HepG2 (cell line): Measurements from ENCODE around the gene LRRC45. TPM values are rescaled to one million over a fixed set of nuclear protein-coding genes. Genes with fewer than 3 reads are reported as not detected.

ENCODE experiments used
- DPF2 ChIP-seq: sonication (generic); formaldehyde crosslinking; IDR thresholded peaks from 2 replicates; pipeline ENCODE4 v1.4.0; 2020; ENCODE audit warnings: mild to moderate bottlenecking, low read depth, missing genetic modification reagents, borderline replicate concordance
- ETV6 ChIP-seq: sonication (generic); formaldehyde crosslinking; conservative IDR thresholded peaks from 2 replicates; pipeline ENCODE4 v1.4.0; 2020; ENCODE audit warnings: missing genetic modification reagents
- HNRNPLL ChIP-seq: fragments of 200-400 bp; formaldehyde crosslinking; IDR thresholded peaks from 2 replicates; pipeline ENCODE4 v1.6.1; 2017; ENCODE audit warnings: mild to moderate bottlenecking, low read depth, low read length; ENCODE audit not compliant: poor library complexity, severe bottlenecking
- IKZF1 ChIP-seq: fragments of 450-650 bp; IDR thresholded peaks from 2 replicates; pipeline ENCODE4 v1.7.1; 2016
- IRF2 ChIP-seq: IDR thresholded peaks from 2 replicates; pipeline ENCODE4 v1.6.1; 2018; ENCODE audit warnings: missing genetic modification reagents, missing compliant biosample characterization
- KMT2A ChIP-seq: sonication (generic); formaldehyde crosslinking; IDR thresholded peaks from 2 replicates; pipeline ENCODE4 v1.4.0; 2020; ENCODE audit warnings: missing genetic modification reagents
- MTA3 ChIP-seq: sonication (generic); formaldehyde crosslinking; IDR thresholded peaks from 2 replicates; pipeline ENCODE4 v1.4.0; 2020; ENCODE audit warnings: missing genetic modification reagents
- SPEN ChIP-seq: sonication (generic); formaldehyde crosslinking; IDR thresholded peaks from 2 replicates; pipeline ENCODE4 v1.5.1; 2020; ENCODE audit warnings: low read depth, mild to moderate bottlenecking, missing genetic modification reagents
- TARDBP ChIP-seq: sonication (generic); formaldehyde crosslinking; IDR thresholded peaks from 2 replicates; pipeline ENCODE4 v1.8.0; 2022; ENCODE audit warnings: mild to moderate bottlenecking, missing genetic modification reagents
- TP53 ChIP-seq: sonication (generic); formaldehyde crosslinking; conservative IDR thresholded peaks from 2 replicates; pipeline ENCODE4 v1.4.0; 2020; ENCODE audit warnings: missing genetic modification reagents
- ZFP41 ChIP-seq: sonication (generic); formaldehyde crosslinking; IDR thresholded peaks from 2 replicates; pipeline ENCODE4 v1.4.0; 2020; ENCODE audit warnings: mild to moderate bottlenecking, missing genetic modification reagents, borderline replicate concordance
- ZNF12 ChIP-seq: sonication (generic); formaldehyde crosslinking; IDR thresholded peaks from 2 replicates; pipeline ENCODE4 v1.5.0; 2020; ENCODE audit warnings: missing genetic modification reagents
- ZNF549 ChIP-seq: sonication (generic); formaldehyde crosslinking; IDR thresholded peaks from 2 replicates; pipeline ENCODE4 v1.5.0; 2020; ENCODE audit warnings: missing genetic modification reagents
- ZNF644 ChIP-seq: IDR thresholded peaks from 2 replicates; pipeline ENCODE4 v1.6.1; 2016; ENCODE audit warnings: low read depth
- ZNF775 ChIP-seq: sonication (generic); formaldehyde crosslinking; IDR thresholded peaks from 2 replicates; pipeline ENCODE4 v1.4.0; 2020; ENCODE audit warnings: missing genetic modification reagents, mild to moderate bottlenecking, moderate library complexity, borderline replicate concordance
- ZNF790 ChIP-seq: sonication (generic); formaldehyde crosslinking; IDR thresholded peaks from 2 replicates; pipeline ENCODE4 v1.8.0; 2022; ENCODE audit warnings: missing genetic modification reagents, mild to moderate bottlenecking, borderline replicate concordance
- polyA plus RNA-seq, 8 experiments: library from polyadenylated mRNA; depleted of rRNA in 3 of 8; stranded (reverse) in 7 of 8; unstranded in 1 of 8; fragments of >200 nt; fragmentation: Illumina TruSeq in 4 of 8; extraction: Trizol in 4 of 8; gene quantifications; 2 replicates each; pipeline versions ENCODE4 v1.2.1 to v1.2.3, GENCODE V29; 2011 to 2016; ENCODE audit warnings: low read depth in 4 of 8, missing spikeins in 1 of 8, mixed read lengths in 1 of 8; ENCODE audit not compliant: insufficient read depth in 1 of 8
- total RNA-seq, 5 experiments: library from RNA; depleted of rRNA; stranded (reverse); fragments of >200 nt; fragmentation: Illumina TruSeq; extraction: Trizol; gene quantifications; 2 replicates each; pipeline ENCODE4 v1.2.3, GENCODE V29; 2016; ENCODE audit warnings: low read depth in 1 of 5
- TF ChIP-seq, protein P1 (sequence below): fragments of 450-650 bp; IDR thresholded peaks from 2 replicates; pipeline ENCODE4 v1.6.1; 2017
- TF ChIP-seq, protein P2 (sequence below): sonication (generic); formaldehyde crosslinking; IDR thresholded peaks from 2 replicates; pipeline ENCODE4 v1.4.0; 2020; ENCODE audit warnings: missing genetic modification reagents
- TF ChIP-seq, protein P3 (sequence below): sonication (generic); formaldehyde crosslinking; IDR thresholded peaks from 2 replicates; pipeline ENCODE4 v1.5.1; 2020; ENCODE audit warnings: missing genetic modification reagents, mild to moderate bottlenecking, borderline replicate concordance
- TF ChIP-seq, protein P4 (sequence below): sonication (generic); formaldehyde crosslinking; IDR thresholded peaks from 2 replicates; pipeline ENCODE4 v1.8.0; 2022; ENCODE audit warnings: mild to moderate bottlenecking, missing genetic modification reagents, moderate library complexity
- TF ChIP-seq, protein P5 (sequence below): IDR thresholded peaks from 2 replicates; pipeline ENCODE4 v1.6.1; 2012; ENCODE audit warnings: inconsistent platforms

LRRC45 gene
- total and polyA plus RNA-seq, 2 of the 13 experiments (the other 11 are each of a cell fraction or from before 2014, with no cell fraction given) = 11.6 to 48.1 TPM

DNA sequence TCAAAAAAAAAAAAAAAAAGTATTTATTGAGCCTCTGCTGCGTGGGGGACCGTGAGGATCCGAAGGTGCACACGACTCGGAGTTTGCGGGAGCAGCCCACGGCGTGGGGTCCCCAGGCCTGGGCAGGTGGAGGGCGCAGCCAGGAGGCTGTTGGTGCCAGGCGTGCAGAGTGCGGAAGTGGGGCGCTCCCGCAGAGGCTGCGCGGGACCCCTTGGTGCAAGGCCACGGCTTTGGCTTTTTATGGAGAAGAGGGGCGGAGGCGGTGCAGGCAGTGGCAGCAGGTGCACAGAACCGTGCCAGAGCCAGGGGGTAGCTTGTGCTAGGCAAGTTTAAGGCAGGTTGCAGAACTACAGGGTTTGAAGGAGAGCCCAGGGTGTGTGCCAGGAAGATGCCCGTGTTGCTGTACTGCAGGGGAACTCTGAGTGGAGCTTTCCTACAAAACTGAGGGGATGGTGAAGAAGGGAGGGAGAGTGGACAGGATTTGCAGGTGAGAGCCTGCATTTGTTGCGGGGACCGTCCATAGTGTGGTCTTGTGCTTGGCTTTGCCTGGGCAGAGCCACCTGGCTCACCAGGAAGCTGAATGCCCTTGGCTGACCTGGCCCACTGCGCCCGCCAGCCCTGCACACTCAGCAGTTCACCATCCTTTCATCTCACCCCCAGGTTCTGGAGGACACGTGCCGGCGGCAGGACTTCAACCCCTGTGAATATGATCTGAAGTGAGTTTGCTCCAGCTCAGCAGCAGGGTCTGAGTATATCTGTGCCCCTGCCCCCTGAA, 44.4 kb upstream of the LRRC45 start (continued):
- TF ChIP-seq, protein P1, sequence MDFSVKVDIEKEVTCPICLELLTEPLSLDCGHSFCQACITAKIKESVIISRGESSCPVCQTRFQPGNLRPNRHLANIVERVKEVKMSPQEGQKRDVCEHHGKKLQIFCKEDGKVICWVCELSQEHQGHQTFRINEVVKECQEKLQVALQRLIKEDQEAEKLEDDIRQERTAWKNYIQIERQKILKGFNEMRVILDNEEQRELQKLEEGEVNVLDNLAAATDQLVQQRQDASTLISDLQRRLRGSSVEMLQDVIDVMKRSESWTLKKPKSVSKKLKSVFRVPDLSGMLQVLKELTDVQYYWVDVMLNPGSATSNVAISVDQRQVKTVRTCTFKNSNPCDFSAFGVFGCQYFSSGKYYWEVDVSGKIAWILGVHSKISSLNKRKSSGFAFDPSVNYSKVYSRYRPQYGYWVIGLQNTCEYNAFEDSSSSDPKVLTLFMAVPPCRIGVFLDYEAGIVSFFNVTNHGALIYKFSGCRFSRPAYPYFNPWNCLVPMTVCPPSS = no peak
- TF ChIP-seq IRF2 (CRISPR knock-in tag) = no peak
- TF ChIP-seq DPF2 (CRISPR knock-in tag) = no peak
- TF ChIP-seq, protein P2, sequence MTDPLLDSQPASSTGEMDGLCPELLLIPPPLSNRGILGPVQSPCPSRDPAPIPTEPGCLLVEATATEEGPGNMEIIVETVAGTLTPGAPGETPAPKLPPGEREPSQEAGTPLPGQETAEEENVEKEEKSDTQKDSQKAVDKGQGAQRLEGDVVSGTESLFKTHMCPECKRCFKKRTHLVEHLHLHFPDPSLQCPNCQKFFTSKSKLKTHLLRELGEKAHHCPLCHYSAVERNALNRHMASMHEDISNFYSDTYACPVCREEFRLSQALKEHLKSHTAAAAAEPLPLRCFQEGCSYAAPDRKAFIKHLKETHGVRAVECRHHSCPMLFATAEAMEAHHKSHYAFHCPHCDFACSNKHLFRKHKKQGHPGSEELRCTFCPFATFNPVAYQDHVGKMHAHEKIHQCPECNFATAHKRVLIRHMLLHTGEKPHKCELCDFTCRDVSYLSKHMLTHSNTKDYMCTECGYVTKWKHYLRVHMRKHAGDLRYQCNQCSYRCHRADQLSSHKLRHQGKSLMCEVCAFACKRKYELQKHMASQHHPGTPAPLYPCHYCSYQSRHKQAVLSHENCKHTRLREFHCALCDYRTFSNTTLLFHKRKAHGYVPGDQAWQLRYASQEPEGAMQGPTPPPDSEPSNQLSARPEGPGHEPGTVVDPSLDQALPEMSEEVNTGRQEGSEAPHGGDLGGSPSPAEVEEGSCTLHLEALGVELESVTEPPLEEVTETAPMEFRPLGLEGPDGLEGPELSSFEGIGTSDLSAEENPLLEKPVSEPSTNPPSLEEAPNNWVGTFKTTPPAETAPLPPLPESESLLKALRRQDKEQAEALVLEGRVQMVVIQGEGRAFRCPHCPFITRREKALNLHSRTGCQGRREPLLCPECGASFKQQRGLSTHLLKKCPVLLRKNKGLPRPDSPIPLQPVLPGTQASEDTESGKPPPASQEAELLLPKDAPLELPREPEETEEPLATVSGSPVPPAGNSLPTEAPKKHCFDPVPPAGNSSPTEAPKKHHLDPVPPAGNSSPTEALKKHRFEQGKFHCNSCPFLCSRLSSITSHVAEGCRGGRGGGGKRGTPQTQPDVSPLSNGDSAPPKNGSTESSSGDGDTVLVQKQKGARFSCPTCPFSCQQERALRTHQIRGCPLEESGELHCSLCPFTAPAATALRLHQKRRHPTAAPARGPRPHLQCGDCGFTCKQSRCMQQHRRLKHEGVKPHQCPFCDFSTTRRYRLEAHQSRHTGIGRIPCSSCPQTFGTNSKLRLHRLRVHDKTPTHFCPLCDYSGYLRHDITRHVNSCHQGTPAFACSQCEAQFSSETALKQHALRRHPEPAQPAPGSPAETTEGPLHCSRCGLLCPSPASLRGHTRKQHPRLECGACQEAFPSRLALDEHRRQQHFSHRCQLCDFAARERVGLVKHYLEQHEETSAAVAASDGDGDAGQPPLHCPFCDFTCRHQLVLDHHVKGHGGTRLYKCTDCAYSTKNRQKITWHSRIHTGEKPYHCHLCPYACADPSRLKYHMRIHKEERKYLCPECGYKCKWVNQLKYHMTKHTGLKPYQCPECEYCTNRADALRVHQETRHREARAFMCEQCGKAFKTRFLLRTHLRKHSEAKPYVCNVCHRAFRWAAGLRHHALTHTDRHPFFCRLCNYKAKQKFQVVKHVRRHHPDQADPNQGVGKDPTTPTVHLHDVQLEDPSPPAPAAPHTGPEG (CRISPR knock-in tag) = no peak
- no peak for TF ChIP-seq KMT2A (CRISPR knock-in tag)
- no peak for TF ChIP-seq ZNF549 (CRISPR knock-in tag)
- TF ChIP-seq, protein P3, sequence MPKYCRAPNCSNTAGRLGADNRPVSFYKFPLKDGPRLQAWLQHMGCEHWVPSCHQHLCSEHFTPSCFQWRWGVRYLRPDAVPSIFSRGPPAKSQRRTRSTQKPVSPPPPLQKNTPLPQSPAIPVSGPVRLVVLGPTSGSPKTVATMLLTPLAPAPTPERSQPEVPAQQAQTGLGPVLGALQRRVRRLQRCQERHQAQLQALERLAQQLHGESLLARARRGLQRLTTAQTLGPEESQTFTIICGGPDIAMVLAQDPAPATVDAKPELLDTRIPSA (CRISPR knock-in tag) = no peak
- TF ChIP-seq, protein P4, sequence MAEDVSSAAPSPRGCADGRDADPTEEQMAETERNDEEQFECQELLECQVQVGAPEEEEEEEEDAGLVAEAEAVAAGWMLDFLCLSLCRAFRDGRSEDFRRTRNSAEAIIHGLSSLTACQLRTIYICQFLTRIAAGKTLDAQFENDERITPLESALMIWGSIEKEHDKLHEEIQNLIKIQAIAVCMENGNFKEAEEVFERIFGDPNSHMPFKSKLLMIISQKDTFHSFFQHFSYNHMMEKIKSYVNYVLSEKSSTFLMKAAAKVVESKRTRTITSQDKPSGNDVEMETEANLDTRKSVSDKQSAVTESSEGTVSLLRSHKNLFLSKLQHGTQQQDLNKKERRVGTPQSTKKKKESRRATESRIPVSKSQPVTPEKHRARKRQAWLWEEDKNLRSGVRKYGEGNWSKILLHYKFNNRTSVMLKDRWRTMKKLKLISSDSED = no peak
- no peak for TF ChIP-seq ZNF12 (CRISPR knock-in tag)
- no peak for TF ChIP-seq SPEN (CRISPR knock-in tag)
- TF ChIP-seq ZNF644 (CRISPR knock-in tag) = no peak
- TF ChIP-seq ZNF775 = no peak
- no peak for TF ChIP-seq HNRNPLL
- TF ChIP-seq TP53 = no peak
- no peak for TF ChIP-seq ZNF790
- no peak for TF ChIP-seq ETV6 (CRISPR knock-in tag)
- no peak for TF ChIP-seq ZFP41 (CRISPR knock-in tag)
- TF ChIP-seq, protein P5, sequence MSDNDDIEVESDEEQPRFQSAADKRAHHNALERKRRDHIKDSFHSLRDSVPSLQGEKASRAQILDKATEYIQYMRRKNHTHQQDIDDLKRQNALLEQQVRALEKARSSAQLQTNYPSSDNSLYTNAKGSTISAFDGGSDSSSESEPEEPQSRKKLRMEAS = peak; percentile 87
- TF ChIP-seq IKZF1 = no peak
- no peak for TF ChIP-seq MTA3 (CRISPR knock-in tag)
- no peak for TF ChIP-seq TARDBP (CRISPR knock-in tag)
